HepG2 (cell line): ENCODE data around the gene RPL35. TPM values are rescaled to one million over a fixed set of nuclear protein-coding genes. Genes with fewer than 3 reads are reported as not detected.

Experiments
- ATAD3A ChIP-seq: sonication (generic); formaldehyde crosslinking; IDR thresholded peaks from 2 replicates; pipeline ENCODE4 v1.4.0; 2020; ENCODE audit warnings: missing genetic modification reagents
- DMAP1 ChIP-seq: IDR thresholded peaks from 2 replicates; pipeline ENCODE4 v1.6.1; 2016
- FOSL2 ChIP-seq: sonication (generic); formaldehyde crosslinking; IDR thresholded peaks from 2 replicates; pipeline ENCODE4 v1.4.0; 2020; ENCODE audit warnings: missing genetic modification reagents
- MED1 ChIP-seq: sonication (generic); formaldehyde crosslinking; IDR thresholded peaks from 2 replicates; pipeline ENCODE4 v1.4.0; 2020; ENCODE audit warnings: missing genetic modification reagents
- MED8 ChIP-seq: sonication (generic); formaldehyde crosslinking; IDR thresholded peaks from 2 replicates; pipeline ENCODE4 v1.8.1; 2023; ENCODE audit warnings: mild to moderate bottlenecking, missing genetic modification reagents; ENCODE audit not compliant: insufficient replicate concordance
- SCMH1 ChIP-seq: sonication (generic); formaldehyde crosslinking; IDR thresholded peaks from 2 replicates; pipeline ENCODE4 v1.9.0; 2021; ENCODE audit warnings: missing genetic modification reagents, mild to moderate bottlenecking, borderline replicate concordance
- SP1 ChIP-seq, 2 experiments: fragments of 450-650 bp in 1 of 2; sonication (generic) in 1 of 2; formaldehyde crosslinking in 1 of 2; IDR thresholded peaks; 2 replicates each; pipeline versions ENCODE4 v1.4.0 to v1.6.1; 2016 to 2020; ENCODE audit warnings: missing genetic modification reagents in 1 of 2
- WIZ ChIP-seq: sonication (generic); formaldehyde crosslinking; IDR thresholded peaks from 2 replicates; pipeline ENCODE4 v1.5.1; 2020; ENCODE audit warnings: mild to moderate bottlenecking, missing genetic modification reagents
- ZNF24 ChIP-seq: fragments of 450-650 bp; IDR thresholded peaks from 2 replicates; pipeline ENCODE4 v1.6.1; 2017; ENCODE audit warnings: antibody characterized with exemption, mild to moderate bottlenecking
- ZNF33B ChIP-seq: sonication (generic); formaldehyde crosslinking; IDR thresholded peaks from 2 replicates; pipeline ENCODE4 v1.5.1; 2020; ENCODE audit warnings: mild to moderate bottlenecking, missing genetic modification reagents
- ZSCAN12 ChIP-seq: sonication (generic); formaldehyde crosslinking; IDR thresholded peaks from 2 replicates; pipeline ENCODE4 v1.9.0; 2021; ENCODE audit warnings: mild to moderate bottlenecking, missing genetic modification reagents
- ZSCAN9 ChIP-seq: IDR thresholded peaks from 2 replicates; pipeline ENCODE4 v1.6.1; 2016; ENCODE audit warnings: borderline replicate concordance
- polyA plus RNA-seq, 8 experiments: library from polyadenylated mRNA; depleted of rRNA in 3 of 8; stranded (reverse) in 7 of 8; unstranded in 1 of 8; fragments of >200 nt; fragmentation: Illumina TruSeq in 4 of 8; extraction: Trizol in 4 of 8; gene quantifications; 2 replicates each; pipeline versions ENCODE4 v1.2.1 to v1.2.3, GENCODE V29; 2011 to 2016; ENCODE audit warnings: low read depth in 4 of 8, missing spikeins in 1 of 8, mixed read lengths in 1 of 8; ENCODE audit not compliant: insufficient read depth in 1 of 8
- total RNA-seq, 5 experiments: library from RNA; depleted of rRNA; stranded (reverse); fragments of >200 nt; fragmentation: Illumina TruSeq; extraction: Trizol; gene quantifications; 2 replicates each; pipeline ENCODE4 v1.2.3, GENCODE V29; 2016; ENCODE audit warnings: low read depth in 1 of 5
- TF ChIP-seq, protein P1 (sequence below): sonication (generic); formaldehyde crosslinking; IDR thresholded peaks from 2 replicates; pipeline ENCODE4 v1.4.0; 2020; ENCODE audit warnings: mild to moderate bottlenecking, low read depth, missing genetic modification reagents
- TF ChIP-seq, protein P2 (sequence below): sonication (generic); formaldehyde crosslinking; IDR thresholded peaks from 2 replicates; pipeline ENCODE4 v1.4.0; 2020; ENCODE audit warnings: missing genetic modification reagents, borderline replicate concordance
- TF ChIP-seq, protein P3 (sequence below): sonication (generic); formaldehyde crosslinking; IDR thresholded peaks from 2 replicates; pipeline ENCODE4 v1.8.0; 2022; ENCODE audit warnings: mild to moderate bottlenecking, missing genetic modification reagents, moderate library complexity
- TF ChIP-seq, protein P4 (sequence below): sonication (generic); formaldehyde crosslinking; IDR thresholded peaks from 2 replicates; pipeline ENCODE4 v1.9.0; 2021; ENCODE audit warnings: missing genetic modification reagents, borderline replicate concordance
- TF ChIP-seq, protein P5 (sequence below): sonication (generic); formaldehyde crosslinking; IDR thresholded peaks from 2 replicates; pipeline ENCODE4 v1.4.0; 2020; ENCODE audit warnings: missing genetic modification reagents

RPL35 gene
- total and polyA plus RNA-seq, 2 of the 13 experiments (the other 11 are each of a cell fraction or from before 2014, with no cell fraction given) = 2,153 to 2,935 TPM

DNA sequence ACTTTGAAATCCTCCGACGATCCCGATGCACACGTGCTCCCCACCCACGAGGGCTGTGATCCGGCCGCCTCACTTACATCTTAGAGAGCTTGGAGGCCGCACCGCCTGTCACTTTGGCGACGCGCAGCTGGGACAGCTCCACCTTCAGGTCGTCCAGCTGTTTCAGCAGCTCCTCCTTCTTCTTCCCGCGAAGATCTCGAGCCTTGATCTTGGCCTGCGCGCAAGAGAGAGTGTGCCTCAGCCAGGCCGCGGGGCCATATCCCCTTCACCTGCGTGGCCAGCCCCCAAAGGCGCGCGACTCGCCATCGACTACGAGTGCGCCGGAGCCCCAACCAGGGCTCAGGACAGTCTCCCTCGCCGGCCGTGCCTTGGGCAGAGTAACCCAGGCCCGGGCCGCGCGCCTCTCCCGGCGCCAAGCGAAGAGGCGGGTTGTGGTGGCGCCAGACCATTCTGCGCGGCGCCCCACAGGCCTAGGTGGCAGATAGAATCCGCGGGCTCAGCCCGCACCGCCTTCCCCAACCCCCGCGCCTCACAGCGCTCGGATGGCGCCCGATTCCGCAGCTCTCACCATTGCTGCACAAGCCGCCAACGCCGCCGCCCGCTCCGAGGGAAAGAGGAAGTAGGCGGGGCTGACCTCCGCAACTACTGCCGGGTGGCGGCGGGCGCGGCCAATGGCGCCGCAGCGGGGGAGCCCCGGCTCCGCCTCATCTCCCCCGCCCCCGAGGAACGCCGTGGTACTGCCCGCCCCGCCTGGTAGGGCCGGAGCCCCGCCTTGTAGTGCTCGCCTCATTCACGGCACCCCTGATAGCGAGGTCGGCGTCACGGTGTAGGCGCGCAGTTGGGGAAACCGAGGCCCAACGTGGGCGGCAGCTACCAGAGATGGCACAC lies at the start of gene RPL35, which contains the start of gene ARPC5L (continued):
- TF ChIP-seq, protein P1, sequence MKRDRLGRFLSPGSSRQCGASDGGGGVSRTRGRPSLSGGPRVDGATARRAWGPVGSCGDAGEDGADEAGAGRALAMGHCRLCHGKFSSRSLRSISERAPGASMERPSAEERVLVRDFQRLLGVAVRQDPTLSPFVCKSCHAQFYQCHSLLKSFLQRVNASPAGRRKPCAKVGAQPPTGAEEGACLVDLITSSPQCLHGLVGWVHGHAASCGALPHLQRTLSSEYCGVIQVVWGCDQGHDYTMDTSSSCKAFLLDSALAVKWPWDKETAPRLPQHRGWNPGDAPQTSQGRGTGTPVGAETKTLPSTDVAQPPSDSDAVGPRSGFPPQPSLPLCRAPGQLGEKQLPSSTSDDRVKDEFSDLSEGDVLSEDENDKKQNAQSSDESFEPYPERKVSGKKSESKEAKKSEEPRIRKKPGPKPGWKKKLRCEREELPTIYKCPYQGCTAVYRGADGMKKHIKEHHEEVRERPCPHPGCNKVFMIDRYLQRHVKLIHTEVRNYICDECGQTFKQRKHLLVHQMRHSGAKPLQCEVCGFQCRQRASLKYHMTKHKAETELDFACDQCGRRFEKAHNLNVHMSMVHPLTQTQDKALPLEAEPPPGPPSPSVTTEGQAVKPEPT (CRISPR knock-in tag) = no peak
- TF ChIP-seq, protein P2, sequence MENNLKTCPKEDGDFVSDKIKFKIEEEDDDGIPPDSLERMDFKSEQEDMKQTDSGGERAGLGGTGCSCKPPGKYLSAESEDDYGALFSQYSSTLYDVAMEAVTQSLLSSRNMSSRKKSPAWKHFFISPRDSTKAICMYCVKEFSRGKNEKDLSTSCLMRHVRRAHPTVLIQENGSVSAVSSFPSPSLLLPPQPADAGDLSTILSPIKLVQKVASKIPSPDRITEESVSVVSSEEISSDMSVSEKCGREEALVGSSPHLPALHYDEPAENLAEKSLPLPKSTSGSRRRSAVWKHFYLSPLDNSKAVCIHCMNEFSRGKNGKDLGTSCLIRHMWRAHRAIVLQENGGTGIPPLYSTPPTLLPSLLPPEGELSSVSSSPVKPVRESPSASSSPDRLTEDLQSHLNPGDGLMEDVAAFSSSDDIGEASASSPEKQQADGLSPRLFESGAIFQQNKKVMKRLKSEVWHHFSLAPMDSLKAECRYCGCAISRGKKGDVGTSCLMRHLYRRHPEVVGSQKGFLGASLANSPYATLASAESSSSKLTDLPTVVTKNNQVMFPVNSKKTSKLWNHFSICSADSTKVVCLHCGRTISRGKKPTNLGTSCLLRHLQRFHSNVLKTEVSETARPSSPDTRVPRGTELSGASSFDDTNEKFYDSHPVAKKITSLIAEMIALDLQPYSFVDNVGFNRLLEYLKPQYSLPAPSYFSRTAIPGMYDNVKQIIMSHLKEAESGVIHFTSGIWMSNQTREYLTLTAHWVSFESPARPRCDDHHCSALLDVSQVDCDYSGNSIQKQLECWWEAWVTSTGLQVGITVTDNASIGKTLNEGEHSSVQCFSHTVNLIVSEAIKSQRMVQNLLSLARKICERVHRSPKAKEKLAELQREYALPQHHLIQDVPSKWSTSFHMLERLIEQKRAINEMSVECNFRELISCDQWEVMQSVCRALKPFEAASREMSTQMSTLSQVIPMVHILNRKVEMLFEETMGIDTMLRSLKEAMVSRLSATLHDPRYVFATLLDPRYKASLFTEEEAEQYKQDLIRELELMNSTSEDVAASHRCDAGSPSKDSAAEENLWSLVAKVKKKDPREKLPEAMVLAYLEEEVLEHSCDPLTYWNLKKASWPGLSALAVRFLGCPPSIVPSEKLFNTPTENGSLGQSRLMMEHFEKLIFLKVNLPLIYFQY = no peak
- TF ChIP-seq ZNF33B (peak; percentile 57; the same call in 1 of the 2 replicates), DMAP1 (CRISPR knock-in tag) (peak; percentile 92), FOSL2 (CRISPR knock-in tag) (no peak), ZNF24 (peak; percentile 90), SP1 (IDR thresholded peaks at IDR 0.05) (peak; percentile 26; the same call in 1 of the 2 replicates), SP1 (CRISPR knock-in tag; IDR thresholded peaks at IDR 0.05) (peak; percentile 98), WIZ (peak; percentile 91; the same call in 1 of the 2 replicates), SCMH1 (CRISPR knock-in tag) (no peak), MED8 (peak; percentile 42), ZSCAN12 (peak; percentile 94), ATAD3A (CRISPR knock-in tag) (no peak), MED1 (CRISPR knock-in tag) (peak; percentile 62; the same call in 1 of the 2 replicates), ZSCAN9 (CRISPR knock-in tag) (peak; percentile 58; the same call in 1 of the 2 replicates)
- TF ChIP-seq, protein P3, sequence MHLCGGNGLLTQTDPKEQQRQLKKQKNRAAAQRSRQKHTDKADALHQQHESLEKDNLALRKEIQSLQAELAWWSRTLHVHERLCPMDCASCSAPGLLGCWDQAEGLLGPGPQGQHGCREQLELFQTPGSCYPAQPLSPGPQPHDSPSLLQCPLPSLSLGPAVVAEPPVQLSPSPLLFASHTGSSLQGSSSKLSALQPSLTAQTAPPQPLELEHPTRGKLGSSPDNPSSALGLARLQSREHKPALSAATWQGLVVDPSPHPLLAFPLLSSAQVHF (CRISPR knock-in tag) = peak; percentile 82; the same call in 1 of the 2 replicates
- TF ChIP-seq, protein P4, sequence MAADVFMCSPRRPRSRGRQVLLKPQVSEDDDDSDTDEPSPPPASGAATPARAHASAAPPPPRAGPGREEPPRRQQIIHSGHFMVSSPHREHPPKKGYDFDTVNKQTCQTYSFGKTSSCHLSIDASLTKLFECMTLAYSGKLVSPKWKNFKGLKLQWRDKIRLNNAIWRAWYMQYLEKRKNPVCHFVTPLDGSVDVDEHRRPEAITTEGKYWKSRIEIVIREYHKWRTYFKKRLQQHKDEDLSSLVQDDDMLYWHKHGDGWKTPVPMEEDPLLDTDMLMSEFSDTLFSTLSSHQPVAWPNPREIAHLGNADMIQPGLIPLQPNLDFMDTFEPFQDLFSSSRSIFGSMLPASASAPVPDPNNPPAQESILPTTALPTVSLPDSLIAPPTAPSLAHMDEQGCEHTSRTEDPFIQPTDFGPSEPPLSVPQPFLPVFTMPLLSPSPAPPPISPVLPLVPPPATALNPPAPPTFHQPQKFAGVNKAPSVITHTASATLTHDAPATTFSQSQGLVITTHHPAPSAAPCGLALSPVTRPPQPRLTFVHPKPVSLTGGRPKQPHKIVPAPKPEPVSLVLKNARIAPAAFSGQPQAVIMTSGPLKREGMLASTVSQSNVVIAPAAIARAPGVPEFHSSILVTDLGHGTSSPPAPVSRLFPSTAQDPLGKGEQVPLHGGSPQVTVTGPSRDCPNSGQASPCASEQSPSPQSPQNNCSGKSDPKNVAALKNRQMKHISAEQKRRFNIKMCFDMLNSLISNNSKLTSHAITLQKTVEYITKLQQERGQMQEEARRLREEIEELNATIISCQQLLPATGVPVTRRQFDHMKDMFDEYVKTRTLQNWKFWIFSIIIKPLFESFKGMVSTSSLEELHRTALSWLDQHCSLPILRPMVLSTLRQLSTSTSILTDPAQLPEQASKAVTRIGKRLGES (CRISPR knock-in tag) = peak; percentile 82; the same call in 1 of the 2 replicates
- TF ChIP-seq, protein P5, sequence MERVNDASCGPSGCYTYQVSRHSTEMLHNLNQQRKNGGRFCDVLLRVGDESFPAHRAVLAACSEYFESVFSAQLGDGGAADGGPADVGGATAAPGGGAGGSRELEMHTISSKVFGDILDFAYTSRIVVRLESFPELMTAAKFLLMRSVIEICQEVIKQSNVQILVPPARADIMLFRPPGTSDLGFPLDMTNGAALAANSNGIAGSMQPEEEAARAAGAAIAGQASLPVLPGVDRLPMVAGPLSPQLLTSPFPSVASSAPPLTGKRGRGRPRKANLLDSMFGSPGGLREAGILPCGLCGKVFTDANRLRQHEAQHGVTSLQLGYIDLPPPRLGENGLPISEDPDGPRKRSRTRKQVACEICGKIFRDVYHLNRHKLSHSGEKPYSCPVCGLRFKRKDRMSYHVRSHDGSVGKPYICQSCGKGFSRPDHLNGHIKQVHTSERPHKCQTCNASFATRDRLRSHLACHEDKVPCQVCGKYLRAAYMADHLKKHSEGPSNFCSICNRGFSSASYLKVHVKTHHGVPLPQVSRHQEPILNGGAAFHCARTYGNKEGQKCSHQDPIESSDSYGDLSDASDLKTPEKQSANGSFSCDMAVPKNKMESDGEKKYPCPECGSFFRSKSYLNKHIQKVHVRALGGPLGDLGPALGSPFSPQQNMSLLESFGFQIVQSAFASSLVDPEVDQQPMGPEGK (CRISPR knock-in tag) = peak; percentile 62
